Measurements from ENCODE around the gene CCR3.

The CCR3 gene

GRCh38 chr3:46272028-46272451 lies 29.8 kb downstream of the CCR3 start:
- DNase-seq (ENCODE audit: low spot score), result no peak

DNA sequence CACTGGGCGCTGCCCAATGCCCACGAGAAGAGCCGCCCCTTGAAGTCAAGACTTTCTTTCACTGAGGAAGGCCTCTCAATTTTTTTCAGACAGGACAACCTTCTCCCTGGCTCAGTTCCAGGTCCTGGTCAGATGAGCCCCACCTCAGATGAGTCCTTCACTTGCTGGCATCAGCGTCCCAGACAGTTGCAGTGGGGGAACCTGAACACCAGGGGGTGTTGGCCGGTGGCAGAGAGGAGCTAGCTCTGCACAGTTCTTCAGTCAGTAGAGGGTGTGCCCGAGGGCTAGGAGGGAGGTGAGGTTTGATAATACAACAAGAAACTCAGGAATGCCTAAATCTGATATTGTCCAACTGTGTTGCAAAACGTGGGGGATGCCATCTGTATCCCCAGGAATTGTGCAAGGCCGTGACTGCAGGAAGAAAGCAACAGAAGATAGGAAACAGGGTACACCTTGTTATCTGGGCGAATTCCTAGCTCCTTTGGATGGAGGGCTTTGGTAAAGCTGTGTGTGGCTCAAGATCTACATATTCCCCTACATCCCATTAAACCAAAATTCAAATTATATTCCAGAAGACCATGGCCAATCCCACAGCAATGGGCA lies 34.3 kb downstream of the CCR3 start:
- DNase-seq (ENCODE audit: low spot score), result no peak

DNA sequence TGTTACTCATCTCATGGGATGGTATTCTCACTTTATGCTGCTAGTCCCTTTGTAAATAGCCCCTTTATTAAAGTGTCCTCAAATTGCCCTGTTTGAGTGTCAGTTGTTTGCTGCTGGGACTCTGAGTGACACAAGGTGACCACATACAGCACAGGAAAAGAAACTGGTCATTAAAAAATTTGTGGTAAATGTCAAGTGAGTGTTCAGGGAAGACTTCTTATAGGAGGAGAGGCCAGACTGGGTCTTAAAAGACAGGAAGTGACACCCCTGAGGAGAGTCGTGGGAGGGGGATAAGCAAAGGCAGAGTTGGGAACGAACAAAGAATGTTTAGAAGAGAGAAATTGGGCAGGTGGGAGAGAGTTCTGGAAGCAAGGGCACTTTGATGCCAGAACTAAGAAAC lies 35.2 kb downstream of the CCR3 start:
- DNase-seq (ENCODE audit: low spot score), result no peak

DNA sequence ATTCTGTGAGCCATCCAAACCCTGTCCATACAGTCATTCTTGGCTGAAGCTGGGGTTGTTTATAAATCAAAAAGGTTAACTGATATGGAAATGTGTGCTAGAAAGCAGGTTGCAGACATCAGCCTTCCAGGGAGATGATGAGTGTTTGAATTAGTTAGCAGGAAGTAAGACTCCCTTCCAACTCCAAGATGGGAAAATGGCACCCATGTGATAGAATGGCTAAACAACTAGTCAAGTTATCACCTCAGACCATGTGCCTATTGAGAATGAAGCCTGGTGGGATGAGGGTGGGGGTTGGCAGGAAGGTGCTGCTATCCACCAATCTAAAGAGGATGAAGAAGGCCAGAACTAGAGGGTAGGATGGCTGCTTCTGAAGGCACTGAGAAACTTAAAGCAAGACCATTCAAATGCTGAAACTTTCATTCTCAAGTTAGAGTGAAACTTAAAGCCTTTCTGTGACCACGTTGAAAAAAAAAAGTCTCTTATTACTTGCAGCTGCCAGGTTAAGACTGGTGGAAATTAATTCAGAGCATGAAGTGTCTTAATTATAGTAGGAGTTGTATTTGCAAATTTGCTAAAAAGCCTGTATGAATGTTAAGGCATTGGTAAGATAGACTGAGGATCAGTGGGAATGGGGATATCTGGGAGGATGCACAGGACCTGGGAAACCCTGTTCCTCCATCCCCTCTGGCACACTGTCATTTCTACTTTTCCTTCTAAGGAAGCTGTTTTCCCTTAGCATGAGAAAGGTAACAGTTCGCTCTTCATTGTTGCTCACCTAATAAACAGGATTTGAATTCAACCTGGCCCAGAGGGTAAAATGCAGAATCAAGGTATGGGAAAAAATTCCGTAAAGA lies 36.8 kb downstream of the CCR3 start:
- no peak for DNase-seq (ENCODE audit: low spot score)

DNA sequence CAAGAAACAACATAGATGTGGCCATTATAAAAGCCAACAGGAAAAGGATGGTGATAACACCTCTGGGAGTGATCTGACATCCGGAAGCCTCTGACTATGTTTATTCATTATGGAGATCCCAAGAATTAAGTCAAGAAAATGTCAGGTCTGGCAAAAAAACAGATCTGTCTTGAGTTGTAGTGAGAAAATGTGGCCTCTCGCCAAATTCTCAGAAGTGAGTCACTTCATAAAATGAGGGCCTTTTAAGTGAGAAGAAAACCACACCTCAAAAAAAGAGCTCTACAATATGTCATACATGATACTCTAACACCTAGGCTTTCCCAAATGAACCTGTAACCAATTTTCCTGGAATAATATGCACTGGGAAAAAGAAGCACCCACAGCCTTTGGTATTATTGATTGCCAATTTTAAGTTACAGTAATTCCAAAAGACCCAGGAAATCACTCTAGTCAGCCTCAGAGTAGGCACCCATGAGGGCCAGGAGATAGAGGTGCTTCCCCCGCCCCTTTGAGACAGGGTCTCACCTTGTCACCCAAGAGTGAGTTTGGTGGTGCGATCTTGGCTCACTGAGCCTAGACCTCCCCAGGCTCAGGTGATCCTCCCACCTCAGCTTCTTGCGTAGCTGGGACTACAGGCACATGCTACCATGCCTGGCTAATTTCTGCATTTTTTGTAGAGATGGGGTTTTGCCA lies 38.0 kb downstream of the CCR3 start:
- no peak for DNase-seq (ENCODE audit: low spot score)

GRCh38 chr3:46281551-46281950 lies 39.3 kb downstream of the CCR3 start:
- no peak for DNase-seq (ENCODE audit: low spot score)

GRCh38 chr3:46282041-46282440 lies 39.8 kb downstream of the CCR3 start:
- no peak for DNase-seq (ENCODE audit: low spot score)

GRCh38 chr3:46282696-46283095 lies 40.4 kb downstream of the CCR3 start:
- no peak for DNase-seq (ENCODE audit: low spot score)

- no peak for DNase-seq (ENCODE audit: low spot score)
Measured at GRCh38 chr3:46283881-46284450, 41.7 kb downstream of the CCR3 start.

DNA sequence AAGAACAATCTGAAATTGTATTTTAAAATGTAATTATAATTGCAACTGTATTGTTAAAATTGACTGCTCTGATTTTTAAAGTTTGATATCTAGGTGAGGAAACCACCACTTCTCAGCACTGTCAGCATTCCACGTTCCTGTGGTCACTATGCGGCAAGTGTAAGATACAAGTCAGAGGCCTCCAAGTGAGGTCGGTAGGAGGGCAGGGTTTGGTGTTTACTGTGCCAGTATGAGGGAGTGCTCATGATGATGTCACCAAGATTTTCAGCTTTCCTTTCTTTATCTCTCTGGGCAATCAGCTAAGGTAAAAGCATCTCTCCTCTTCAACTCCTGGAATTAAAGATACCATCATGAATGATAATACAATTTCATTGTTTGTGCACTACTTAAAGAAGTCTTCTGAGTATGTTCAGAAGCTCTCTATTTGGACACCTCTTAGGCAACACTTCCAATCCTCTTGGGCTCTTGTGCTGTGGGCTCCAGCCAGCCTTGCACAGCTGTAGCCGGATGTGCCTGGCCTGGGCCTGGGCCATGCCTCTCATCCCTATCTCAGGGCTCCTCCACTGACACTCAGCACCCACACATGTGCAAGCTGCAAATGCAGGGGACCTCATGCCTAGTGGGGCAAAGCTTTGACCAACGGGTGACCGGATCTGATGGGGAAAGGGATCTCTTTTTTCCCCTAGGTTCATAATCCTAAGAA lies 42.9 kb downstream of the CCR3 start:
- no peak for DNase-seq (ENCODE audit: low spot score)

DNA sequence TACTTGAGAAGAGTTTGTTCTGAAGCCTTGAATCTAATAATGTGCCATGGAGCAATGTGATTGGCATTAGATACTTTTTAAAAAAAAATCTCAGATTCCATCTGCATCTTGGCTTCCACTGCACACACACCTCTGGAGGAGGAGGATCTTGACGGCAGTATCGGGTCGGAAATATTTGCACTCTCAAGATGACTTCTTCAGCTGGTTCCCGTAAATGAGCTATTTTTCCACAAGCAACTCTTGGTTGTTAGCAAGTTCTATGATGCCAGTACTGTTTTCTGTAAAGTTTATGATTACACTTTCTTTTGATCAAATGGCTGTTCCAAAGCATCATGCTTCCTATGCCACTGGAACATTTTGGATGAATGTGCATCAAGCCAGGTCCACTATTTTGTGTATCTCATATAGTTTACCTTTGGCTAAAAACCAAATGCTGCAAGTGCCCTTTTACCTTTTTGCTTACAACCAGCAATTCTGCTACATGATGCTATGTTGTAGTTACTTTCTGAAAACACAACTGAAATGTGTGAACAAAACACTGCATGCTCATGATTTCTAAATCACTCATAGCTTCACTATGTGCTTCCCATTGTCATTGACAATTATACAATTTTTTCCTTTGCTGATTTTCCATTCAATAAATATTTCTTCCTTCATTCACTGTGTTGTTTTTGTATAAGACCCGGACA lies 43.8 kb downstream of the CCR3 start:
- no peak for DNase-seq (ENCODE audit: low spot score)

DNA sequence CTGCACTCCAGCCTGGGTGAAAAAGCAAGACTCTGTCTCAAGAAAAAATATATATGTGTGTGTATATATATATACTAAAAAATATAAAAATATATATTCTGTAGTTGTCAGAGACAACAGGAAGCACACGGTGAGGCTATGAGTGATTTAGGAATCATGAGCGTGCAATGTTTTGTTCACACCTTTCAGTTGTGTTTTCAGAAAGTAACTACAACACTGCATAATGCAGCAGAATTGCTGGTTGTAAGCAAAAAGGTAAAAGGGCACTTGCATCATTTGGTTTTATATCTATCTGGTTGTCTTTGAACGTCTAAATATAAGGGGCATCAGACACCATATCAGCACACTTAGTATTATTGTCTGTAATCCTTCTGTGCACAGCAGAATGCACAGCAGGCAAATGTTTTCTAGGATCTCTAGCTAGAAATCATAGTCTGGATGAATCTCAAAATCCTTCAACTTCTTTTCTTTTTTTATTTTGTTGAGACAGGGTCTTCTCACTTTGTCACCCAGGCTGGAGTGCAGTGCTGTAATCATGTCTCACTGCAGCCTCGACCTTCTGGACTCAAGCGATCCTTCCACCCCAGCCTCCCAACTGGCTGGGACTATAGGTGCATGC lies 44.8 kb downstream of the CCR3 start:
- DNase-seq (ENCODE audit: low spot score), result no peak

- DNase-seq (ENCODE audit: low spot score), result no peak
Measured at GRCh38 chr3:46289551-46289950, 47.3 kb downstream of the CCR3 start.

GRCh38 chr3:46289966-46290365 lies 47.7 kb downstream of the CCR3 start:
- DNase-seq (ENCODE audit: low spot score), result no peak

DNA sequence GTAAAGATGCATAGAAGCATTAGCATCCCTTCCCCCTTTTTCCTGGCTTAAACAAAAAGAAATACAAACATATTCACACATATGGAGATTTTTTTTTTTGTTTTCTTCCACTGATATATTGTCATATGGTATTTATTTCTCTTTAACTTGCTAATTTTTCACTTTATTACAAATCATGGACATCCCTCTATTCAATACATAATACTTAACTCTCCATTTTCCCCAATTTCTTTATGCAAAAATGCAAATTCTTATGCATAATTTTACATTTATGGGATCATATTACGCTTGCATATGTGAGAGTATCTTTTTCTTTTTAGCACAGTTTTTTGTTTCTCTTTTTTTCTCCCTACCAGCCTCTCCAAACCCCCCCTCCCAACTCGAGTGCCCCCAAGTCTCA lies 48.8 kb downstream of the CCR3 start:
- no peak for DNase-seq (ENCODE audit: low spot score)

DNA sequence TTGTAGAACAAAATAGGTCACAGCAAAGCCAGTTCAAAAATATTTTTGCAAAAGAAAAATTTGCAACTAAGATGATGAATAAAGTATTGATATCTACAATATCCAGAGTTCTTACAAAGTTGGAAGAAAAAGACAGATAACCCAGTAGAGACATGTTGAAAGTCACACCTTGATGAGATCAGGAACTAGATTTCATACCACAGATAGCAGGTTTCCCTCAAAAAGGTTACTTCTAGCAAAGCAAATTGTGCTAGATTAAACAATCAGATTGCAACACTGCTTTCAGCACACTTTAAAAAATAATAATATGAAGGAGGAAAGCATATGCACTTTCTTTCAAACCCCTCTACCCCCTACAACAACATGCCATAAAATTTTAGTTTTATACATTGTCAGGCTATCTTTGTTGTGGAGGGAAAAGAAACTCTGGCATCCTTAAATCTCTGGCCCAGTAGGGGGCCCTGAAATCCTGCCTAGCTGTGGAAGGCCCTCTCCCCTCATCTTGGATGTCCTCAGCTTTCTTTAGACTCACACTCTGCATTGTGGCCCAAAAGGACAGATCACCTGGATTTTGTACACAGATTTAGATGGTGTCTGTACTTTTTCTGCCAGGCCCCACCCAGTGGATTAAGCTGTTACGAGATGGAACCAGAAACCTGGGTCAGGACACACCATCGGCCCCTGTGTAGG lies 50.9 kb downstream of the CCR3 start:
- DNase-seq (ENCODE audit: low spot score), result no peak

- DNase-seq (ENCODE audit: low spot score), result no peak
Measured at GRCh38 chr3:46293991-46294833, 52.0 kb downstream of the CCR3 start.

- DNase-seq (ENCODE audit: low spot score), result no peak
Measured at GRCh38 chr3:46296826-46297225, 54.6 kb downstream of the CCR3 start.

DNA sequence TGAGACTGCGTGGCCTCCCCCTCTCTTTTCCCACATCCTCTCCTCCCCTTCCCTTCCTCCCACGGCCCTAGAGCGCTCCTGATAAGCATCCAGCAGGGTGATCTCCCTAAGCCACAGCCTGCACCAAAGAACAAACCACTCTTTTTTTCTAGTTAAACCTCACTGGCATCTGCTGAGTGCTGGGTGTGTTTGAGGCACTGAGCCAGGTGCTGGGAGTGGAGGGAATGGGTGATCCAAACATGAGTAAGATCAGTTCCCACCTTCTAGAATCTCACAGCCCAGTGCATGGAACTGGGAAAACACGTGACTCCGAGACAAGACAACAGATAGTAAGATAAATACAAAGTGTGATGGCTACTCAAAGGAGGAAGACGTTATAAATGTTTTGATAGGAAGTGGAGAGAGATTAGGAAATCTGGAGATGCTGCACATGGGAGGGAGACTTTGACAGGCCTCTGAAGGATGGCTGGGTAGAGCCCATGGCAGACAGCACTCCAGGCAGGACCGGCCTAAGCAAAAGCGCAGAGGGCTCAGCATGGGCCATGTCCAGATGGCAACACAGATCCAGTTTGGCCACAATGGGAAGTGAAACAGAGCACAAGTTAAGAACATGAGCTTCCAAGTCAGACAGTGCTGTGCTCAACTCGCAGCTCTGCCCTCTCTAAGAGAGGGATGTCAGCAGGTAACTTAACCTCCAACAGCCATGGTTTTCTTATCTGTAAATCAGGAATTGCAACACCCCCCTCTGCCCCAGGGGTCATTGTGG lies 55.6 kb downstream of the CCR3 start:
- DNase-seq (ENCODE audit: low spot score), result peak; percentile 66
